ENCODE measurements around the gene HDAC1.

- TF ChIP-seq POLR2A (IDR thresholded peaks at IDR 0.05; ENCODE audit: low read length) (no peak), GATA1 (IDR thresholded peaks at IDR 0.05; ENCODE audit: low read depth, low read length) (no peak)
Measured at GRCh38 chr1:32305310-32305709, 13.4 kb downstream of the HDAC1 start.

Data from erythroblast (primary cell).